Measurements from ENCODE around the gene STBD1.

DNA sequence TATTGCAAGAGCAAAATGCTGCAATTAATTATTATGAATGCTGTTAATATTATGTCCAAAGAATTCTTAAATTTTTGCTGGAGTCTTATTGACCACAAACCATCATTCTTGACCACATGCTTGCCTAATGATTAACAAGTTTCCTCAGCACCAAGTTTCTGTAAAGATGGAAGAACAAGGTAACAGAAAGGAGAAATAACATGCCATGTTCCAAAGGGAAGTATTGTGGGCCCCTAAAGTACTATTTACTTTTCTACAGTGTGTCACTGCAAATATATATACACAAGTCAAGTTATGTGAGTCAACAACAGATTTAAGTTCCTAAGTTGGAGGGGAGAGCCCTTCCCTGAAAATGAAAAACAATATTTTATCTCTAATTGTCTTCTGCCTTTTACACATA lies 34.5 kb upstream of the STBD1 start:
- TF ChIP-seq EZH2 (IDR thresholded peaks at IDR 0.05; ENCODE audit: insufficient read depth, poor library complexity, severe bottlenecking) (no peak), EZH2phosphoT487 (IDR thresholded peaks at IDR 0.05; ENCODE audit: insufficient read depth, low read depth) (no peak)
